Putamen (tissue), 1 donor: ENCODE measurements around the gene ZFX.

ENCODE experiments used
- DNase-seq: peaks from one replicate; pipeline ENCODE4 v3.0.0-alpha.2; 2016; ENCODE audit warnings: low spot score

The ZFX gene

DNA sequence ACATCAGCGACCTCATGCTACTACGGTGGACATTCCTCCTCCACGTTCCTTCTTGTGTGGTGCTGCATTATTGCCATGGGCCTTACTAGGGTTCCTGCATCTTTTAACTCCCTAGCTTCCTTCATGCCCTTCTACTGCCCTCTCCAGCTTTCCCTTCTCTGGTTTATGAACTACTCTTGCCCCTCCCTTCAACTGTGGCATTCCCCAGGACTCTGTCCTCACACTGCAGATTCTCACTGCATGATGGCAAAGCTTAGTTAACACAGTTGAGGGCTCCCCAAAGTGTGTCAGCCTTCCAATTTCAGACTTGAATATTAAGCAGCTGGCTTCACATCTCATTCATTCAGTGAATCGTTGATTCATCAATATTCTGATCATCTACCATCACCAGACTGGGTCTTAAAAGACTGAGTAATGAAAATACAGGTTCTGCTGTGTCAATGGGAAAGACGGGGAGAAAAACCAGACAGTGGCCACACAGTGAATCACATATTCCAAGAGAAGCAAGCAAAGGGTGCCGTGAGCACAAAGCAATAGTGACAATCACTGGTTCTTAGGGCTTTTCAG is 53.0 kb downstream of the ZFX start:
- DNase-seq, result no peak

DNA sequence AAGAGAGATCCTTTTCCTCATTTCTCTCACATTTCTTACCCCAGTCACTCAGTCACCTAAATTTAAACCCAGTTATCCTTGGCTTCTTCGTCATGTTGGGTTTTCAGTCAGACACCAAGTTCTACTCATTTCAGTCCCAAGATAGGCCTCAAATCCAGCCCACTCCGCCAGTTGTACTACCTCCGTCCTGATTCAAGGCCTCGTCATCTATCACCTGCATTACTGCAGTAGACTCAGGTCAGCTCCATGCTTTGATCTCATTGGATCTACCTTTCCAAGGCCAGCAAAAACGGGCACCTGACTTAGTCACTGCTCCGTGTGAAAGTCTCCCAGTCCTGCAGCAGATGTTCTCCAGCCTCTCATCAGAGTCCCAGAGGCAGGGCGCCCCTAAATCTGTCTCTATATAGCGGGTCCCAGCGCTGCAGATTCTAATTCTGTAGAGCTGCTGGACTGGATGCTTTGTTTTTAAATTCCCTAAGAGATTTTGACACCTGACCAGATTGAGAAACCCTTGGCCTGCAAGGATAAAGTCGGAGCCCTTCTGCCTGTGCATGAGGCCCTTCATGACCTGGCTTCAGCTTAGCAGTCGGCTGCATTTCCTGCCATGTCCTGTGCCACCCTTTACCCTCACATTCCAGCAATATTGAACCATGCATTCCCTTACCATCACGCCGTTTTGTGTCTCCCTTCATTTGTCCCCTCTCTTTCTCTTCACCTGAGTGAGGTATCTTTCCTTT is 53.7 kb downstream of the ZFX start:
- no peak for DNase-seq

- no peak for DNase-seq
Observed at GRCh38 chrX:24204331-24204730, 54.8 kb downstream of the ZFX start.

GRCh38 chrX:24204958-24205357 is 55.4 kb downstream of the ZFX start:
- DNase-seq, result no peak

DNA sequence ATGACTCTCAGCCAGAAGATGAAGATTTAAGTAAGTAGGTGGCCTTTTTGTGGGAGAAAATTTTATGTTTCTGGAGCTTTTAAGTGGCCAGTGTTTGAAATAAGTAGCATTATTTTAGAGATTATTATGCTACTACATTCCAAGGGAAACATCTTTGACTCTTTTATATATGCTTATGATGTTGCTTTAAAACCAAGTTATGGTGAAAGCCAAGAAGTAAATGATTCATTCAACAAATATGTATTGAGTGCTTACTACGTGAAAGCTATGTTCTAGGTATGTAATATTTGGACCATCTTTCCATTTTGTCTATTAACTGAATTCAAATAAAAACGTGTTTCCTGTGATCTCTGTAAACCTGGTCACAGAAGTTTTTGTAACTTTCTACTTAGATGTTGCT is 58.3 kb downstream of the ZFX start:
- no peak for DNase-seq

GRCh38 chrX:24208496-24209240 is 59.1 kb downstream of the ZFX start:
- DNase-seq, result no peak

GRCh38 chrX:24210190-24210589 is 60.7 kb downstream of the ZFX start:
- no peak for DNase-seq

GRCh38 chrX:24214568-24214967 is 65.0 kb downstream of the ZFX start:
- no peak for DNase-seq

DNA sequence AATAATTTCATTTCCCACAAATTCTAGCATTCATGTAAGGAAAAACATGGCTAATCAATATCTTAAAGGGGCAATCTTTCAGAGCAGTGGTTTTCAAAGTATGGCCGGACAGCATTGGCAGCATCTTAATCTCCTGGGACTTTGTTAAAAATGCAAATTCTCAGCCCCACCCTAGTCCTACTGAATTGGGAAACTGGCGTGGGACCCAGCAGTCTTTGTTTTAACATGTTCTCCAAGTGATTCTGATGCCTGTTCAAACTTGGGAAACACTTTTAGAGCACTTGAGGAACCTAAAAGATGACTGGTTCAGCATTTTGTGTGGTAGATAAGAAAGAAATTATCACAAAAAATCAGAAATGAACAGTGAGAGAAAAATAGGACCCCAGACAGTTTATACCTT is 65.7 kb downstream of the ZFX start:
- no peak for DNase-seq

- DNase-seq, result no peak
Observed at GRCh38 chrX:24216037-24216436, 66.5 kb downstream of the ZFX start.

DNA sequence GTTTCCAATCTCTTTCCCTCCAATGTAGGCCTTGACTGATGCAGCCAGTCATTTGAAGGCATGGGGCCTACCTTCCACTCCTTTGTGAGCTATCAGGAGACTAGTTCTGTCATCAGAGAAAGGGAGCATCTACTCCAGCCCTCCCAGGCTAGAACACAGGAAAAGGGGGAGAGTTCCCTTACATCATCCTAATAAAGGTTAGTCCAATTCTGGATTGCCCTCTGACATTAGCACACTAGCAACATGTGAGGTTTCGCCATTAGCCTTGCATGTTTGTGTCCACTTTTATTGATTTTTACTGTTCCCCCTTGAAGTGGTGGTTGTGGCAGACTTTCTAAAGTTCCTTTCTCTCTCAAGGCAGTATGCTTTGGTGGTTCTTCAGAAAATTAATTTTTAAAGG is 67.3 kb downstream of the ZFX start:
- no peak for DNase-seq

DNA sequence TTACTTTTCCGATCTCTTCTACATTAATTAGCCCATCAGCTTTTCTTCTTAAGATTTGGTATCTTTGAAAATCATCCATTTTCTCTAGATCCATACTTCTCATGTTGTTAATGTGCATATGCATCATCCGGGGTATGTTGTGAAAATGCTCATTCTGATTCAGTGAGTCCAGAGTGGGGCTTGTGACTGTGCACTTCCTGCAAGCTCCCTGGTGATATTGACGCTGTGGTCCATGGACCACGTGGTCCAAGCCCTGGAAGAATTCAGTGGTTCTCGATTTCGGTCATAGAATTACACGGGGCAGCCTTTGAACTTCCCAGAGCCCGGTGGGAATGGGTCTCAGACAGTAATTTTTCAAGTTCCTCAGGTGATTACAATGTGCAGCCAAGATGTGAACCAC is 69.8 kb downstream of the ZFX start:
- DNase-seq, result no peak

- DNase-seq, result no peak
Observed at GRCh38 chrX:24221872-24222271, 72.3 kb downstream of the ZFX start.

- DNase-seq, result no peak
Observed at GRCh38 chrX:24225265-24225664, 75.7 kb downstream of the ZFX start.

GRCh38 chrX:24226176-24226575 is 76.6 kb downstream of the ZFX start:
- DNase-seq, result no peak

DNA sequence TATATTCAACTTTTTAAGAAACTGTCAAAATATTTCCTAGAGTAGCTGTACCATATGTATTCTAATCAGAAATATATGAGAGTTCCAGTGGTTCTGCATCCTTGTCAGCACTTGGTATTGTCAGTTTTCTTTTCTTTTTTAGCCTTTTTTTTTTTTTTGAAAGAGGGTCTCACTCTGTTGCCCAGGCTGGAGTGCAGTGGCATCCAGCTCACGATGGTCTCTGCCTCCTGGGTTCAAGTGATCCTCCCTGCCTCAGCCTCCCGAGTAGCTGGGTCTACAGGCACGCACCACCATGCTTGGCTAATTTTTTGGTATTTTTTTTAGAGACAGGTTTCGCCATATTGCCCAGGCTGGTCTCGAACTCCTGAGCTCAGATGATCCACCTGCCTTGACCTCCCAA is 79.1 kb downstream of the ZFX start:
- no peak for DNase-seq

- no peak for DNase-seq
Observed at GRCh38 chrX:24229400-24229879, 79.9 kb downstream of the ZFX start.

DNA sequence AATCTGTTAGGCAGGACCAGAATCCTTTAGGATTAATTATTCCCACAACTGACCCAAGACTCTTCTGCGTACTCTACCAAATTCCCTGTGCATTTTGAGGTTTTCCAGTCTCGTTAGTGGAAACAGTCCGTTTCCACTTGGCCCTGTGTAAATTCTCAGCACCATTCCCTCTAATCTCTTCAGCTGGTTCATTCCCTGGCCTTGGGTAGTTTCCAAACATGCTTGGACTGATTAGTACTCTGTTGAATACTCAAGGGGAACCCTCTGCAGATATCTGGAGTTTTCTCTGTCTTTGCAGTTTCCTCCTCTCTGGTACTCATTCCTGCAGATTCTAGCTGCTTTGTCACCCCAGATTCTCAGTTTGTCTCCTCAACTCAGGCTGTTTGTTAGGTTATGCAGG is 80.4 kb downstream of the ZFX start:
- DNase-seq, result no peak

DNA sequence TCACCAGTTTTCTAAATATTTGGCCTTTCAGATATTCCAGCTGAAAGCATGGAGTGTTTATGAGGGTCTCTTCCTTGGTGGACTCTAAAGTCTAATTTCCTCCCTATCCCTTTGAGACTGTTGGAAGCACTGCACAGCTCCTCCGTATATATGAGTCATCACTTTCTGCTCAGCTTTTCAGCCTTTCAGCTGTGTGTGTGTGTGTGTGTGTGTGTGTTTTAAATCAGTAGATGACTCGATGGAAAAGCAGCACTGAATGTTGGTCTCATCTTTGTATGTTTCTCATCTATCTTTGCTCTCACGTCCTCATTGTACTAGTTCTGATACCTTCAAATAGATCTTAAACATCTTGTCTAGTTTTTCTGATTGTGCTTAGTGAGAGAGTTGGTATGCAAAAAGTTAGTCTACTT is 81.6 kb downstream of the ZFX start:
- DNase-seq, result no peak

- no peak for DNase-seq
Observed at GRCh38 chrX:24231641-24232179, 82.2 kb downstream of the ZFX start.

- DNase-seq, result no peak
Observed at GRCh38 chrX:24232796-24233195, 83.3 kb downstream of the ZFX start.

- DNase-seq, result no peak
Observed at GRCh38 chrX:24235084-24235710, 85.7 kb downstream of the ZFX start.
